A549 (cell line): ENCODE results near the gene CIROP. TPM values are rescaled to one million over a fixed set of nuclear protein-coding genes. Genes with fewer than 3 reads are reported as not detected.

Source experiments
- ATAC-seq, 2 experiments: fragments of 200-7000 bp in 1 of 2; fragments of >200 bp in 1 of 2; cut with Nextera tagmentation in 1 of 2; cut with Tn5 transposase in 1 of 2; 3 replicates each; pipeline versions ENCODE4 v1.8.0 to v1.9.1; 2018 to 2020; ENCODE audit warnings: mild to moderate bottlenecking in 1 of 2, moderate library complexity in 1 of 2
- CTCF ChIA-PET: fragments of 300-600 bp; sonication (Branson Sonifier 250); formaldehyde crosslinking; extraction: SDS; loops from one replicate; lab custom pipeline; 2021; ENCODE audit warnings: antibody characterized with exemption, inconsistent platforms; lab: Yijun Ruan, JAX
- POLR2A ChIA-PET: fragments of 350-600 bp; formaldehyde crosslinking; extraction: SDS; loops from one replicate; lab custom pipeline; 2021; ENCODE audit warnings: antibody characterized with exemption, inconsistent platforms; lab: Yijun Ruan, JAX
- DNase-seq, 2 experiments: peaks; one replicate each; pipeline versions ENCODE4 v3.0.0 to v3.0.0-alpha.2; 2011 to 2016; ENCODE audit warnings: low read depth in 1 of 2, low spot score in 1 of 2
- FAIRE-seq: peaks from 2 replicates; lab custom pipeline; 2011; peaks lifted over from hg19 to GRCh38; lab: Jason Lieb, UNC
- H3K27ac ChIP-seq, 2 experiments: fragments of >200 bp; sonication (Bioruptor Twin); formaldehyde crosslinking; 3 replicates each; pipeline ENCODE4 v1.5.1; 2016 to 2017
- H3K4me1 ChIP-seq: fragments of >200 bp; sonication (Bioruptor Twin); formaldehyde crosslinking; 3 replicates; pipeline ENCODE4 v1.6.1; 2016
- H3K4me2 ChIP-seq: fragments of >200 bp; sonication (Bioruptor Twin); formaldehyde crosslinking; 3 replicates; pipeline ENCODE4 v1.6.1; 2016
- H3K4me3 ChIP-seq: fragments of >200 bp; sonication (Bioruptor Twin); formaldehyde crosslinking; 3 replicates; pipeline ENCODE4 v1.5.1; 2016
- H3K9me3 ChIP-seq: fragments of >200 bp; sonication (Bioruptor Twin); formaldehyde crosslinking; 3 replicates; pipeline ENCODE4 v1.6.1; 2016
- BCL3 ChIP-seq: fragments of >200 bp; sonication (Bioruptor Twin); formaldehyde crosslinking; IDR thresholded peaks from 3 replicates; pipeline ENCODE4 v1.6.1; 2016
- CBX8 ChIP-seq: fragments of 200-600 bp; sonication (generic); IDR thresholded peaks from 2 replicates; pipeline ENCODE4 v1.6.1; 2016
- CEBPB ChIP-seq, 2 experiments: fragments of >200 bp in 1 of 2; sonication (Bioruptor Twin) in 1 of 2; formaldehyde crosslinking in 1 of 2; IDR thresholded peaks; 2 replicates each; pipeline ENCODE4 v1.6.1; 2012 to 2016
- CHD2 ChIP-seq: fragments of 150-350 bp; IDR thresholded peaks from 2 replicates; pipeline ENCODE4 v1.6.1; 2014; ENCODE audit warnings: low read length; ENCODE audit not compliant: partially characterized antibody
- GATA3 ChIP-seq: IDR thresholded peaks from 2 replicates; pipeline ENCODE4 v1.6.1; 2012; ENCODE audit warnings: borderline replicate concordance
- HEYL ChIP-seq: fragments of 250-450 bp; sonication (Bioruptor Pico); IDR thresholded peaks from 2 replicates; pipeline ENCODE4 v1.8.0; 2021; ENCODE audit warnings: mild to moderate bottlenecking, moderate library complexity
- HMGXB4 ChIP-seq: fragments of 250-450 bp; sonication (Bioruptor Pico); IDR thresholded peaks from 2 replicates; pipeline ENCODE4 v1.5.0; 2021; ENCODE audit warnings: mild to moderate bottlenecking, moderate library complexity, borderline replicate concordance
- KDM1A ChIP-seq: fragments of 200-600 bp; sonication (generic); IDR thresholded peaks from 2 replicates; pipeline ENCODE4 v1.6.1; 2016; ENCODE audit warnings: low read depth, mild to moderate bottlenecking
- MYC ChIP-seq: IDR thresholded peaks from 2 replicates; pipeline ENCODE4 v1.6.1; 2012; ENCODE audit warnings: mild to moderate bottlenecking, inconsistent platforms, low read length, improper control_type of control experiment, borderline replicate concordance
- TFCP2L1 ChIP-seq: fragments of 250-450 bp; sonication (Bioruptor Pico); IDR thresholded peaks from 2 replicates; pipeline ENCODE4 v1.5.0; 2021; ENCODE audit warnings: mild to moderate bottlenecking
- TP53 ChIP-seq: fragments of 250-450 bp; sonication (Bioruptor Pico); IDR thresholded peaks from 2 replicates; pipeline ENCODE4 v1.5.0; 2021; ENCODE audit warnings: mild to moderate bottlenecking, moderate library complexity
- USF2 ChIP-seq: fragments of 450-650 bp; IDR thresholded peaks from 2 replicates; pipeline ENCODE4 v1.6.1; 2014; ENCODE audit warnings: antibody characterized with exemption
- ZFP36 ChIP-seq: fragments of 450-650 bp; IDR thresholded peaks from 2 replicates; pipeline ENCODE4 v1.6.1; 2014; ENCODE audit warnings: borderline replicate concordance; ENCODE audit not compliant: partially characterized antibody
- WGBS: methylation state at CpG from one replicate; pipeline ENCODE4 v1.1.6; 2017; ENCODE audit errors: missing lambda C conversion rate; 5-methylcytosine and 5-hydroxymethylcytosine counted together
- polyA plus RNA-seq, 4 experiments: library from polyadenylated mRNA; depleted of rRNA in 3 of 4; stranded (reverse); fragments of >200 nt; fragmentation: RNase III in 1 of 4; extraction: RNeasy Plus Mini Kit Qiagen cat#74134 plus additional on column Dnase treatment in 1 of 4; gene quantifications; 2 replicates in 3 of 4; 3 replicates in 1 of 4; pipeline ENCODE4 v1.2.3, GENCODE V29; 2011 to 2017

CIROP gene
- polyA plus RNA-seq, 2 of the 4 experiments (the other 2 are of a cell fraction), result not detected

GRCh38 chr14:23102801-23103200 lies 2.0 kb downstream of the CIROP start (continued):
- TF ChIP-seq CEBPB (IDR thresholded peaks at IDR 0.05), result no peak
- TF ChIP-seq BCL3, result no peak
- no peak for TF ChIP-seq TP53

- FAIRE-seq (no peak), ATAC-seq (no peak; a peak in 1 of 6 replicates), DNase-seq (no peak)
- Histone ChIP-seq H3K4me3 (no peak overlapping the region), H3K27ac (no peak overlapping the region), H3K9me3 (no peaks in the 10 kb centered on the region), H3K4me1 (peaks cover under 1% of the 10 kb centered on the region; the same call in 1 of the 3 replicates), H3K4me2 (no peak overlapping the region)
- 79% methylated on average over 10 of the region's 10 CpGs for WGBS
- TF ChIP-seq TP53, result no peak
- TF ChIP-seq USF2, result no peak
- no peak for TF ChIP-seq HMGXB4 (CRISPR knock-in tag)
- no peak for TF ChIP-seq ZFP36
- POLR2A ChIA-PET, result no interaction called here
- CTCF ChIA-PET, result interaction anchor here (0.7 to 8.3 kb wide), 12 partner anchors 8 to 118 kb away, joined by 3 to 56 read pairs (median 8); no protein-coding TSS in a partner anchor
These were observed 2.7 kb downstream of the CIROP start for GRCh38 chr14:23101986-23102625.

- no peak overlapping the region for H3K27ac ChIP-seq
- ATAC-seq (no peak), FAIRE-seq (no peak), DNase-seq (no peak)
- H3K4me3 ChIP-seq, result no peak overlapping the region
- no peak for TF ChIP-seq GATA3
- H3K9me3 ChIP-seq, result no peaks in the 10 kb centered on the region
- peaks cover 7% of the 10 kb centered on the region for H3K4me1 ChIP-seq
- no peak overlapping the region for H3K4me2 ChIP-seq
- CTCF ChIA-PET, result interaction anchor here (0.7 to 8.3 kb wide), 11 partner anchors 8 to 118 kb away, joined by 3 to 56 read pairs (median 8); no protein-coding TSS in a partner anchor
- POLR2A ChIA-PET, result no interaction called here
- WGBS, result 81% methylated on average over 6 of the region's 6 CpGs
These were observed 3.4 kb downstream of the CIROP start for GRCh38 chr14:23101213-23101970.

GRCh38 chr14:23099212-23099861 lies 5.5 kb downstream of the CIROP start:
- TF ChIP-seq CBX8, result no peak
- FAIRE-seq, result no peak

GRCh38 chr14:23097786-23098185 lies 7.0 kb downstream of the CIROP start:
- WGBS, result 97% methylated on average over 7 of the region's 7 CpGs
- POLR2A ChIA-PET, result no interaction called here
- H3K9me3 ChIP-seq, result no peaks in the 10 kb centered on the region
- ATAC-seq, result no peak
- peaks cover 20% of the 10 kb centered on the region for H3K4me1 ChIP-seq
- FAIRE-seq, result no peak
- H3K4me3 ChIP-seq, result no peak overlapping the region
- CTCF ChIA-PET, result interaction anchor here (0.7 to 8.3 kb wide), 6 partner anchors 12 to 41 kb away, joined by 3 to 56 read pairs (median 7); no protein-coding TSS in a partner anchor
- no peak for DNase-seq
- H3K27ac ChIP-seq, result no peak overlapping the region
- H3K4me2 ChIP-seq, result peak overlapping the region; percentile 74; the same call in 1 of the 3 replicates
- TF ChIP-seq TP53 (no peak), TFCP2L1 (CRISPR knock-in tag) (no peak), KDM1A (no peak), CHD2 (no peak), HEYL (no peak), MYC (no peak), HMGXB4 (CRISPR knock-in tag) (no peak)

More at GRCh38 chr14:23099212-23099861, 5.5 kb downstream of the CIROP start:
- POLR2A ChIA-PET, result no interaction called here
- CTCF ChIA-PET, result interaction anchor here (0.6 to 8.3 kb wide), 9 partner anchors 10 to 113 kb away, joined by 3 to 56 read pairs (median 4); no protein-coding TSS in a partner anchor
- H3K4me1 ChIP-seq, result peaks cover 7% of the 10 kb centered on the region
- DNase-seq, result no peak
- ATAC-seq, result no peak
- H3K9me3 ChIP-seq, result no peaks in the 10 kb centered on the region
- no peak overlapping the region for H3K4me2 ChIP-seq
- no peak overlapping the region for H3K27ac ChIP-seq
- 94% methylated on average over 10 of the region's 10 CpGs for WGBS
- no peak overlapping the region for H3K4me3 ChIP-seq
